Measurements from ENCODE around the gene AP1M1. TPM values are rescaled to one million over a fixed set of nuclear protein-coding genes. Genes with fewer than 3 reads are reported as not detected.

The AP1M1 gene
- total RNA-seq, 1 donor from 2014 or later, result 96.2 TPM

- no peak for TF ChIP-seq CTCF (IDR thresholded peaks at IDR 0.05; ENCODE audit: insufficient read depth, low read length, poor library complexity, severe bottlenecking)
- Histone ChIP-seq H3K36me3 (ENCODE audit: control insufficient read depth, insufficient read depth, low read length) (peaks cover 1% of the 10 kb centered on the region), H3K27me3 (ENCODE audit: control insufficient read depth, insufficient read depth, low read length) (no peaks in the 10 kb centered on the region), H3K4me3 (ENCODE audit: low read depth, low read length) (no peak overlapping the region)
- no peak for DNase-seq (ENCODE audit: low read depth)
These were observed 26.8 kb downstream of the AP1M1 start for GRCh38 chr19:16224293-16225045.

GRCh38 chr19:16225279-16226183, 27.8 kb downstream of the AP1M1 start:
- Histone ChIP-seq H3K4me3 (ENCODE audit: low read depth, low read length) (no peak overlapping the region), H3K36me3 (ENCODE audit: control insufficient read depth, insufficient read depth, low read length) (peaks cover 1% of the 10 kb centered on the region), H3K27me3 (ENCODE audit: control insufficient read depth, insufficient read depth, low read length) (no peaks in the 10 kb centered on the region)
- DNase-seq (ENCODE audit: low read depth), result no peak
- no peak for TF ChIP-seq CTCF (IDR thresholded peaks at IDR 0.05; ENCODE audit: insufficient read depth, low read length, poor library complexity, severe bottlenecking)

GRCh38 chr19:16226184-16226591, 28.5 kb downstream of the AP1M1 start:
- no peaks in the 10 kb centered on the region for H3K27me3 ChIP-seq (ENCODE audit: control insufficient read depth, insufficient read depth, low read length)
- DNase-seq (ENCODE audit: low read depth), result no peak
- H3K36me3 ChIP-seq (ENCODE audit: control insufficient read depth, insufficient read depth, low read length), result peaks cover 1% of the 10 kb centered on the region
- no peak overlapping the region for H3K4me3 ChIP-seq (ENCODE audit: low read depth, low read length)
- no peak for TF ChIP-seq CTCF (IDR thresholded peaks at IDR 0.05; ENCODE audit: insufficient read depth, low read length, poor library complexity, severe bottlenecking)

GRCh38 chr19:16226878-16227836, 29.4 kb downstream of the AP1M1 start:
- H3K36me3 ChIP-seq (ENCODE audit: control insufficient read depth, insufficient read depth, low read length), result peaks cover 1% of the 10 kb centered on the region
- no peak for TF ChIP-seq CTCF (IDR thresholded peaks at IDR 0.05; ENCODE audit: insufficient read depth, low read length, poor library complexity, severe bottlenecking)

GRCh38 chr19:16227837-16228636, 30.3 kb downstream of the AP1M1 start:
- Histone ChIP-seq H3K27me3 (ENCODE audit: control insufficient read depth, insufficient read depth, low read length) (no peaks in the 10 kb centered on the region), H3K4me3 (ENCODE audit: low read depth, low read length) (no peak overlapping the region), H3K36me3 (ENCODE audit: control insufficient read depth, insufficient read depth, low read length) (peaks cover 1% of the 10 kb centered on the region)
- no peak for DNase-seq (ENCODE audit: low read depth)
- TF ChIP-seq CTCF (IDR thresholded peaks at IDR 0.05; ENCODE audit: insufficient read depth, low read length, poor library complexity, severe bottlenecking), result no peak

More at GRCh38 chr19:16226878-16227836, 29.4 kb downstream of the AP1M1 start:
- H3K27me3 ChIP-seq (ENCODE audit: control insufficient read depth, insufficient read depth, low read length), result no peaks in the 10 kb centered on the region
- DNase-seq (ENCODE audit: low read depth), result no peak
- H3K4me3 ChIP-seq (ENCODE audit: low read depth, low read length), result no peak overlapping the region

All from kidney epithelial cell (primary cell).